BLaER1 treated with 17β-estradiol and CSF1 and Interleukin-3, amounts not matched to agents 10 nM and 100 nM (cell line): Measurements from ENCODE around the gene FOXD2.
"Not testable (repeated sequence)": the region's sequence is repeated elsewhere in the genome, so short reads cannot be mapped to it uniquely, and the experiment has no call there.

Experiments used
- H3K27ac ChIP-seq, 11 experiments: shearing (Covaris generic); formaldehyde crosslinking; 2 replicates each; pipeline ENCODE4 v1.8.1; 2022
- H3K27me3 ChIP-seq, 11 experiments: shearing (Covaris generic); formaldehyde crosslinking; 2 replicates each; pipeline ENCODE4 v1.8.1; 2022
- H3K36me3 ChIP-seq, 11 experiments: shearing (Covaris generic); formaldehyde crosslinking; 2 replicates each; pipeline ENCODE4 v1.8.1; 2022
- H3K4me1 ChIP-seq, 10 experiments: shearing (Covaris generic); formaldehyde crosslinking; 2 replicates each; pipeline ENCODE4 v1.8.1; 2022
- H3K4me2 ChIP-seq, 11 experiments: shearing (Covaris generic); formaldehyde crosslinking; 2 replicates each; pipeline ENCODE4 v1.8.1; 2022
- H3K4me3 ChIP-seq, 10 experiments: shearing (Covaris generic); formaldehyde crosslinking; 2 replicates each; pipeline ENCODE4 v1.8.1; 2022
- H3K9ac ChIP-seq, 11 experiments: shearing (Covaris generic); formaldehyde crosslinking; 2 replicates each; pipeline ENCODE4 v1.8.1; 2022
- H3K9me3 ChIP-seq, 11 experiments: shearing (Covaris generic); formaldehyde crosslinking; replicated peaks in 1 of 11; 2 replicates each; pipeline ENCODE4 v1.8.1; 2022
- H4K20me1 ChIP-seq, 11 experiments: shearing (Covaris generic); formaldehyde crosslinking; 2 replicates each; pipeline ENCODE4 v1.8.1; 2022
- Cebpa-rat ChIP-seq, 11 experiments: shearing (Covaris generic); IDR thresholded peaks; 2 replicates each; pipeline ENCODE4 v1.8.1; 2022

FOXD2 gene

GRCh38 chr1:47448462-47449222 is 10.8 kb downstream of the FOXD2 start:
- Histone ChIP-seq H3K9me3 (no peaks in the 10 kb centered on the region), H3K4me1 (peaks cover 7 to 16% (median 10%) of the 10 kb centered on the region in 10 experiments; a peak in 15 of 20 replicates), H3K4me2 (no peak overlapping the region), H3K27ac (no peak overlapping the region), H3K27me3 (peaks cover 76 to 91% (median 83%) of the 10 kb centered on the region in 11 experiments), H3K36me3 (no peaks in the 10 kb centered on the region), H3K4me3 (no peak overlapping the region), H3K9ac (no peak overlapping the region), H4K20me1 (peaks cover 0 to 50% (median 34%) of the 10 kb centered on the region in 11 experiments; a peak in 18 of 22 replicates)
- no peak for TF ChIP-seq Cebpa-rat (IDR thresholded peaks at IDR 0.05)

DNA sequence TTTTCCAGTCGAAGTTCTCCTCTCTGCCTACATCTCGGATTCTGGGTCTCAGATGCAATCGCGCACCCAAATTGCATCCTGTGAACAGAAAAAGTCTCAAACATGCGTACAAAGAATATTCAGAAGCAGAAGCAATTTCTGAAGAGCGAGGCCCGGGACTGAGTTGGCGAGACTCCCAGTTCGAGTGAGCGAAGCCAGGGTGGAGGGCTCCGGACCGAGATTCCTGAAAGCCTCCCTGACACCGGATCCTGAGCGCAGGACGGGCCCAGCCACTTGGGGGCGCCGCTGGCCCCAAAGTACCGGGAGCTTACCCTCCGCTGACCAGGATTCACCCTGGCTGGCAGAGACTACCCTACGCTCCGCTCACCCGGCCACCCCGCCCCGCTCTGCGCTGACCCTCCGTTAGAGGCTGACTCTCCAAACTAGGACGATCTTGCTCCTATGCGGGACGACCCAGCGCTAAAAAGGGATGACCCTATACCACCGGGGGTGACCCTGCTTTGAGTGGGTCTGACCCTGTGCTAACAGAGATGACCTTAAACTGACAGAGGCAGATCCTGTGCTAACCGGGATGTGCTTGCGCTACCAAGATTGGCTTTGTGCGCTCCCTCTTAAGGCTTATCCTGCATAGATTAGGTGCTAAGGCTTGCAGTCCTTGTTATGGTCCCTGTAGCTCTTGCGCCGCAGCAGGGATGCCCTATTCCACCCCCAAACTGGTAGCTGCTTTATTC is 12.1 kb downstream of the FOXD2 start:
- no peak overlapping the region for H3K27ac ChIP-seq
- H3K4me3 ChIP-seq = no peak overlapping the region
- peaks cover 63 to 78% (median 69%) of the 10 kb centered on the region in 11 experiments for H3K27me3 ChIP-seq
- H3K4me1 ChIP-seq = peaks cover 3 to 6% (median 4%) of the 10 kb centered on the region in 10 experiments; a peak in 15 of 20 replicates
- no peaks in the 10 kb centered on the region for H3K9me3 ChIP-seq
- no peaks in the 10 kb centered on the region for H3K36me3 ChIP-seq
- H3K4me2 ChIP-seq = no peak overlapping the region
- no peak for TF ChIP-seq Cebpa-rat (IDR thresholded peaks at IDR 0.05)
- no peak overlapping the region for H3K9ac ChIP-seq
- H4K20me1 ChIP-seq = peaks cover 0 to 37% (median 21%) of the 10 kb centered on the region in 11 experiments; a peak in 16 of 22 replicates

DNA sequence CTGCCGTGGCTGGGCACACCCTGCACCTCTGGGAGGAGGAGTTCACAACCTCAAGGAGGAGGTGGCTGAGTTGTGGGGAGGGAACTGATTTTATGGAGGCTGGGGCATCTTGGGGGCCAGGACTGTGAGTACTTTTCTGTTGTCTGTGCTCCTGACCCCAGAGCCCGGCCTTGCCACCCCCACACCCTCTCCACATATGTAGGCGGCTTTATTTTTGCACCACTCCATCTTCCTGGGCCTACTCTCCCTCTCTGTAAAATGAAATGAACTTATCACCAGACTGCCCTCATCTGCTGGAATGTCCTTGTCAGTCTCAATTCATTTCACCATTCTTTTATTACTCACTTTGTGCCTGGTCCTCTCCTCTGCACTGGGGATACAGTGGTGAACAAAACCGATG is 12.8 kb downstream of the FOXD2 start:
- Histone ChIP-seq H3K4me3 (no peak overlapping the region), H4K20me1 (peaks cover 0 to 31% (median 16%) of the 10 kb centered on the region in 11 experiments; a peak in 13 of 22 replicates), H3K4me1 (no peaks in the 10 kb centered on the region), H3K9me3 (no peaks in the 10 kb centered on the region), H3K36me3 (no peaks in the 10 kb centered on the region), H3K9ac (no peak overlapping the region), H3K4me2 (no peak overlapping the region), H3K27ac (no peak overlapping the region), H3K27me3 (peaks cover 57 to 72% (median 63%) of the 10 kb centered on the region in 11 experiments)
- TF ChIP-seq Cebpa-rat (IDR thresholded peaks at IDR 0.05) = no peak

DNA sequence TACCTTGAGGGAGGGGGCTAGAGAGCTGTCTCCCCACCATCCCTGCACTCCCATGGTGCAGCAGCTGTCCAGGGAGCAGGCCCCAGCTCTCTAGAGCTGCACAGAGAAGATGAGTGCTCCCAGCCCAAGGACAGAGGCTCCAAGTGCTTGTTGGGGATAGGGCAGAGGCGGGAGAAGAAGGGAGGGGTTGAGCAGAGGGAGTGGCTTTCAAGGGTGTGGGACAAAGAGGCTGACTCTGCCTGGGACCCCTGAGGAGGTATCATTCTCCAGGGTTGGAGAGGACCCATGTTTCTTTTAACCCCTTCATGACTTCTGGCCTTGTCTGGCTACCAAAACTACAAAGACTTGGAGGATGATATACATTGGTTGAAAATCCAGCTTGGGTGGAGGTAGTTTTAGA is 14.6 kb downstream of the FOXD2 start:
- peaks cover 0 to 17% (median under 1%) of the 10 kb centered on the region in 11 experiments; a peak in 6 of 22 replicates for H4K20me1 ChIP-seq
- no peak for TF ChIP-seq Cebpa-rat (IDR thresholded peaks at IDR 0.05)
- no peaks in the 10 kb centered on the region for H3K4me1 ChIP-seq
- no peaks in the 10 kb centered on the region; a peak in 1 of 22 replicates for H3K9me3 ChIP-seq
- no peaks in the 10 kb centered on the region for H3K36me3 ChIP-seq
- H3K27me3 ChIP-seq = peaks cover 39 to 54% (median 45%) of the 10 kb centered on the region in 11 experiments
- H3K4me3 ChIP-seq = no peak overlapping the region
- no peak overlapping the region for H3K27ac ChIP-seq
- H3K4me2 ChIP-seq = no peak overlapping the region
- H3K9ac ChIP-seq = no peak overlapping the region

DNA sequence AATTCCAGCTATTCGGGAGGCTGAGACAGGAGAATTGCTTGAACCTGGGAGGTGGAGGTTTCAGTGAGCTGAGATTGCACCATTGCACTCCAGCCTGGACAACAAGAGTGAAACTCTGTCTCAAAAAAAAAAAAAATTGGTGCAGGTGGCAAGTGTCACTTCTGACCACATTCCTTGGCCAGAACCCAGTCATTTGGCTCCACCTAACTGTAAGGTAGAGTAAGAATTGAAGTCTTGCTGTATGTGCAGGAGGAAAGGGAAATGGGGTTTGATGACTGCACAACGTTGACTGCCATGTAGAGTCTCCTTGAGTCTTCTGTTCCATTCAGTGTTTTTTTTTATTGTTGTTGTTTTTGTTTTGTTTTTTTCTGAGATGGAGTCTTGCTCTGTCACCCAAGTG is 16.1 kb downstream of the FOXD2 start:
- H3K4me1 ChIP-seq = not testable (repeated sequence)
- H3K27me3 ChIP-seq = peaks cover 24 to 39% (median 30%) of the 10 kb centered on the region in 11 experiments

DNA sequence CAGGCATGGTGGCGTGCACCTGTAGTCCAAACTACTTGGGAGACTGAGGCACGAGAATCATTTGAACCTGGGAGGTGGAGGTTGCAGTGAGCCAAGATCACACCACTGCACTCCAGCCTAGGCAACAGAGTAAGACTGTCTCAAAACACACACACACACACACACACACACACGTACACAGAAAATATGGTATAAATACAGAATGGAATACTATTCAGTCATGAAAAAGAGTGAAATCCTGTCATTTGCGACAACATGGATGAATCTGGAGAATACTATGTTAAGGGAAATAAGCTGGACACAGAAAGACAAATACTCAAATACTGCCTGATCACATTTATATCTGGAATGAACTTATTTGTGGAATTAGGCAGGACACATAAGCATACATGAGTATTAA is 18.4 kb downstream of the FOXD2 start:
- H3K4me2 ChIP-seq = no peak overlapping the region
- no peak overlapping the region for H3K27ac ChIP-seq
- H3K36me3 ChIP-seq = no peaks in the 10 kb centered on the region
- H3K9ac ChIP-seq = no peak overlapping the region
- H3K4me1 ChIP-seq = no peaks in the 10 kb centered on the region
- H3K27me3 ChIP-seq = peaks cover under 1 to 15% (median 7%) of the 10 kb centered on the region in 11 experiments; a peak in 14 of 22 replicates
- TF ChIP-seq Cebpa-rat (IDR thresholded peaks at IDR 0.05) = no peak
- H3K9me3 ChIP-seq = no peaks in the 10 kb centered on the region; a peak in 1 of 22 replicates
- no peak overlapping the region for H3K4me3 ChIP-seq
- no peaks in the 10 kb centered on the region for H4K20me1 ChIP-seq

More for the DNA sequence above, 16.1 kb downstream of the FOXD2 start:
- H3K9me3 ChIP-seq, H3K36me3 ChIP-seq, H3K4me2 ChIP-seq, H3K9ac ChIP-seq, H3K27ac ChIP-seq, H3K4me3 ChIP-seq: not testable (repeated sequence)
- peaks cover 0 to 14% (median 0%) of the 10 kb centered on the region in 11 experiments; a peak in 4 of 22 replicates for H4K20me1 ChIP-seq

GRCh38 chr1:47457547-47457946 is 19.7 kb downstream of the FOXD2 start:
- not testable (repeated sequence) for H3K4me1 ChIP-seq, H3K36me3 ChIP-seq, H3K27ac ChIP-seq, H3K4me2 ChIP-seq, H3K4me3 ChIP-seq, H3K9ac ChIP-seq, H3K27me3 ChIP-seq, H4K20me1 ChIP-seq, H3K9me3 ChIP-seq

DNA sequence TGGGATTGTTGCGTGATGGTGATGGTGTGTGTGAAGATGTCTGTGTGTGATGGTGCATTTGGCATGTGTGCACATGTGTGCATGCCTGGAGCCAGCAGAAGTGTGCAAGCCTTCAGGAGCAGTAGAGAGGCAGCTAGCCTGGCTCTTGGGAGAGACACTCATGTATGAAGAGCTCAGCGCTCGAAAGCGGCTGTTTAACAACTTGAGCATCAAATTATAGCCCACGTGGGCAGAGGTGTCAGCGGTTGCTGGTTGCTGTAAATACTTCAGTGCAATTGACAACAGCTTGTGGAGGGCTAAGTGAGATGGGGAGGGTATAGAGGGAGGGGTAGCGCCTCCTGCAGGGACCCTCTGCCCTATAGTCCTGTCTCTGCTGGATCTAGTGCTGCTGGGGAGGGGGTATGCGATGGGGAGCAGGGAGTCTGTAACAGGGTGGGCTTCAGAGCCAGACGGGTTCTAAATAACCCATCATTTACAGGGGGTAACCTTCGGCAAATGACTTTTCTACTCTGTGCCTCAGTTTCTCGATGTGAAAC is 21.5 kb downstream of the FOXD2 start:
- Histone ChIP-seq H3K36me3 (no peaks in the 10 kb centered on the region), H3K4me2 (no peak overlapping the region), H3K4me3 (no peak overlapping the region), H4K20me1 (no peaks in the 10 kb centered on the region), H3K4me1 (no peaks in the 10 kb centered on the region), H3K27ac (no peak overlapping the region), H3K27me3 (no peaks in the 10 kb centered on the region), H3K9ac (no peak overlapping the region), H3K9me3 (no peaks in the 10 kb centered on the region; a peak in 1 of 22 replicates)
- no peak for TF ChIP-seq Cebpa-rat (IDR thresholded peaks at IDR 0.05)

DNA sequence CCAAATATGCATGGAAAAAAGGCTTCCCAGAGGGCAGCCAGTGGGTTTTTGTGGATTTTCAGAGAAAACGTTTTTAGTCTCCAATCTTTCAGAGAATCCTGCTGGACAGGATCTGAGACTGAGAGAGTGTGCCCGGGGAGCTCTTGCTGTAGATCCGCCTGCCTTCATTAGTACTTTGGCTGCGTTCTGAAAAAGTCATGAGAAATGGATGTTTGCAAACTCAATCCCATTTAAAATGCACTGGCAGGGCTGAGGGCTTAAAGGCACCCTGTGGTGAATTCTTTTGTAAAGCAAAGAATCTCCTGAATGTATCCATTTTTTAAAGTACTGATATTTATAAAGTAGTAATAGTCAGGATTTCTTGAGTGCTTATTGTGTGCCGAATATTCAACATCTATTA is 22.2 kb downstream of the FOXD2 start:
- no peaks in the 10 kb centered on the region for H3K27me3 ChIP-seq
- no peak for TF ChIP-seq Cebpa-rat (IDR thresholded peaks at IDR 0.05)

More for the DNA sequence above, 22.2 kb downstream of the FOXD2 start:
- no peak overlapping the region for H3K4me3 ChIP-seq
- no peak overlapping the region for H3K9ac ChIP-seq
- H3K4me1 ChIP-seq = no peaks in the 10 kb centered on the region
- no peak overlapping the region for H3K4me2 ChIP-seq
- H4K20me1 ChIP-seq = no peaks in the 10 kb centered on the region
- H3K36me3 ChIP-seq = no peaks in the 10 kb centered on the region
- H3K27ac ChIP-seq = no peak overlapping the region
- no peaks in the 10 kb centered on the region; a peak in 1 of 22 replicates for H3K9me3 ChIP-seq
